ENCODE results near the gene CLDN7.

The CLDN7 gene

GRCh38 chr17:7233701-7234082, 28.6 kb downstream of the CLDN7 start:
- TF ChIP-seq ZFX (IDR thresholded peaks at IDR 0.05): no peak
- TF ChIP-seq, protein P1, sequence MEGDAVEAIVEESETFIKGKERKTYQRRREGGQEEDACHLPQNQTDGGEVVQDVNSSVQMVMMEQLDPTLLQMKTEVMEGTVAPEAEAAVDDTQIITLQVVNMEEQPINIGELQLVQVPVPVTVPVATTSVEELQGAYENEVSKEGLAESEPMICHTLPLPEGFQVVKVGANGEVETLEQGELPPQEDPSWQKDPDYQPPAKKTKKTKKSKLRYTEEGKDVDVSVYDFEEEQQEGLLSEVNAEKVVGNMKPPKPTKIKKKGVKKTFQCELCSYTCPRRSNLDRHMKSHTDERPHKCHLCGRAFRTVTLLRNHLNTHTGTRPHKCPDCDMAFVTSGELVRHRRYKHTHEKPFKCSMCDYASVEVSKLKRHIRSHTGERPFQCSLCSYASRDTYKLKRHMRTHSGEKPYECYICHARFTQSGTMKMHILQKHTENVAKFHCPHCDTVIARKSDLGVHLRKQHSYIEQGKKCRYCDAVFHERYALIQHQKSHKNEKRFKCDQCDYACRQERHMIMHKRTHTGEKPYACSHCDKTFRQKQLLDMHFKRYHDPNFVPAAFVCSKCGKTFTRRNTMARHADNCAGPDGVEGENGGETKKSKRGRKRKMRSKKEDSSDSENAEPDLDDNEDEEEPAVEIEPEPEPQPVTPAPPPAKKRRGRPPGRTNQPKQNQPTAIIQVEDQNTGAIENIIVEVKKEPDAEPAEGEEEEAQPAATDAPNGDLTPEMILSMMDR (conservative IDR thresholded peaks at IDR 0.05): no peak
- peak overlapping the region; percentile 89 for H3K27ac ChIP-seq

- H3K27ac ChIP-seq: no peak overlapping the region
- TF ChIP-seq, protein P1 (conservative IDR thresholded peaks at IDR 0.05): no peak
- no peak for TF ChIP-seq ZFX (IDR thresholded peaks at IDR 0.05)
Measured at GRCh38 chr17:7232114-7232513, 30.2 kb downstream of the CLDN7 start.

DNA sequence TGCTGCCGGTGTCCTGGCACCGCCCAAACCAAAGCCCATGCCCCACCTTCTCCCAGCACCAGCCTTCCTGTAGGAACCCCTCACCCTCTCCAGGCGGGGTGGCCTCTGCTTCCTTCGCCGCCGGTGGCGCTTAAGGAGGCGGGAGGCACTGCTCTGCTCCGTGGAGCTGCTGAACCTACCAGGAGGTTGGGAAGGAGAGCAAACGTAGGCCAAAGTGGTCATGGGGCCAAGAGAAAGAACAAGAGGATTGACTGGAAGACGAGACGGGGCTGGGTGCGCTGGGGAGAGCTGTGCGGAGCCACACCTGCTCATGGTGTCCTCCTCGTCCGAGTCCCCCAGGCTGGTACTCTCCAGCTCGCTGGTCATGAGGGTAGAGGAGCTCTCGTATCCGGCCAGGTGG, 32.8 kb downstream of the CLDN7 start:
- no peak for TF ChIP-seq ZFX (IDR thresholded peaks at IDR 0.05)
- TF ChIP-seq, protein P1 (conservative IDR thresholded peaks at IDR 0.05): no peak
- H3K27ac ChIP-seq: peak overlapping the region; percentile 92

DNA sequence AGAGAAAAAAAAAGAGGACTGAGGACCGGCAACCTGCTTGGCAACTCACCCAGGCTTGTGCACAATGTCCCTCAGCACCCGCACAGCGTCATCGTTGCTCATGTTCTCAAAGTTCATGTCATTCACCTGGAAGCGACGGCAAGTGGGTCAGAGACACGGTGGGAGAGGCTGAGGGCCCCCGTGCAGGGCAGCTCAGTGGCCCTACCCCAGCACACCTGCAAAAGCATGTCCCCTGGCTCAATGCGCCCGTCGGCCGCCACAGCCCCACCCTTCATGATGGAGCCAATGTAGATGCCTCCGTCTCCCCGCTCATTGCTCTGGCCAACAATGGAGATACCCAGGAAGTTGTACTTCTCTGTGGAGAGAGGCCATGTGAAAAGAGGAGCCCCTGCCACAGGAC, 33.4 kb downstream of the CLDN7 start:
- TF ChIP-seq, protein P1 (conservative IDR thresholded peaks at IDR 0.05): no peak
- TF ChIP-seq ZFX (IDR thresholded peaks at IDR 0.05): no peak
- peak overlapping the region; percentile 92 for H3K27ac ChIP-seq

DNA sequence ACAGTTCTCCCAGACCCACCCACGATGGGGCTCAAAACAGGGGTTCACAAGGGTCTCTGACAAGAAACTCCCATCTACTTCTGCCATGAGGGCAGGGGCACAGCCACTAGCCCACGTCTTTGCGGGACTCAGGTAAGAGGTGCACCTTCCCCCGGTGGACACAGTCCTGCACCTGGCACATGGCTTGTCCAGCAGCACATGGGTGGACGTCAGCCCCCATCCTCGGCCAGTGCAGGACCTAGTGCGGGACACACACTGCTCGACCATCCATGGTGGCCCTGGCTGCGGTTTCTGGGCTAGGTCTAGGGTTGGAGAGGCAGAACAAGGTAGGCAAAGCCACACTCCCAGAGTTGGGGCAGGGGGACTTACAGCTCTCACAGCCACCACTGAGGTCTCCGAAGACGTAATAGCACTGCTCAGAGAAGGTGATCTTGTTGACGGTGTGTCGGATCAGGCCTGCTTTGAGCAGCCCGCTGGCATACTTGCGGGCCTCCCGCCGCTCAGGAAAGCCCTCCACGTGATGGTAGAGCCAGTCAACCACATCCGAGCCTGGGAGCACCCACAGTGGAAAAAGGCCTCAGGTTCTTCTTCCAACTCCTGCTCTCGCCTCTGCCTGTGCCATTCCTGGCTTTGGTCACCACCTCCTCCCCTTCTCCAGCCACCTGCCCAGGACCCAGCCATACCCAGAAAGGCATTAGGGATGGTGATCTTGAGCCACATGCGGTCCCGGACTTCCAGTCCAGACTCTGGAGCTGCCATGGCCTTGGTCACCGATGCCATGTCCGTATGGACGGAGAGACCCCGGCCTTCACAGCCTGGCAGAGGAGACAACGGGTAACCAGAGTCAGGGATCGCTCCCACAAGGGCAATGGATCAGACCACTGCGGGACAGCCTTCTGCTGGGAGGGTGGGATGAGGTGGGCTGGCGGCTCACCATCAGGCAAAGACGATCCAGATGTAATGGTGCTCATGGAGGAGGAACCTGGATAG, 35.3 kb downstream of the CLDN7 start:
- peak overlapping the region; percentile 92 for H3K27ac ChIP-seq
- TF ChIP-seq, protein P1 (conservative IDR thresholded peaks at IDR 0.05): no peak
- no peak for TF ChIP-seq ZFX (IDR thresholded peaks at IDR 0.05)

GRCh38 chr17:7225711-7226331, 36.5 kb downstream of the CLDN7 start:
- peak overlapping the region; percentile 100; the same call in 1 of the 2 replicates for H3K27ac ChIP-seq
- TF ChIP-seq, protein P1 (conservative IDR thresholded peaks at IDR 0.05): no peak
- no peak for TF ChIP-seq ZFX (IDR thresholded peaks at IDR 0.05)

GRCh38 chr17:7224661-7225111, 37.6 kb downstream of the CLDN7 start:
- TF ChIP-seq, protein P1 (conservative IDR thresholded peaks at IDR 0.05): no peak
- TF ChIP-seq ZFX (IDR thresholded peaks at IDR 0.05): no peak
- H3K27ac ChIP-seq: peak overlapping the region; percentile 100
